Activated CD8-positive, alpha-beta memory T cell treated with anti-CD3 and anti-CD28 coated beads for 1 hour (primary cell): ENCODE data around the gene ZBTB20.

Experiments
- DNase-seq, 2 donors: peaks; one replicate each; pipeline ENCODE4 v3.0.0-alpha.2; 2020; ENCODE audit warnings: low read depth in 1 of 2; ENCODE audit errors: extremely low read depth in 1 of 2

The ZBTB20 gene

GRCh38 chr3:114606336-114606735, 540.8 kb downstream of the ZBTB20 start:
- DNase-seq, result no peak

- DNase-seq, result no peak
Measured at GRCh38 chr3:114600571-114600970, 546.5 kb downstream of the ZBTB20 start.

DNA sequence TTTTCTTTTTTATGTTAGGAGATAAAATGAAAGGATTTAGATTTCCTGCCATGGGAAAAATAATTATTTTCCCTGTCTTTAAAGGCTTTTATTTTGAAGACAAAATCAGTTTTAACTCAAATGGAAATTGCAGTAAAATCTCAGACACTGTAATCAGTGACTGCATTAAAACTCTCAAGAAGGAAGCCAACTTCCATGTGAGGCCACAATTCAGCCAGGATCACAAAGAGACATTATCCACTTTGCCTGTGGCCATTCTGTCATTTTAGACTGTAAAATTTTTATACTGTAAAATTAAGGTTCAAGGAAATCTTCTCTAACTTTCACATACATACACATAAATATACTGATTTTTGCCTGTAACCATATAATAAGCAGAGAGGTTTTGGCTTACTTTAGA, 549.2 kb downstream of the ZBTB20 start:
- no peak for DNase-seq

- no peak for DNase-seq
Measured at GRCh38 chr3:114597012-114597411, 550.1 kb downstream of the ZBTB20 start.

DNA sequence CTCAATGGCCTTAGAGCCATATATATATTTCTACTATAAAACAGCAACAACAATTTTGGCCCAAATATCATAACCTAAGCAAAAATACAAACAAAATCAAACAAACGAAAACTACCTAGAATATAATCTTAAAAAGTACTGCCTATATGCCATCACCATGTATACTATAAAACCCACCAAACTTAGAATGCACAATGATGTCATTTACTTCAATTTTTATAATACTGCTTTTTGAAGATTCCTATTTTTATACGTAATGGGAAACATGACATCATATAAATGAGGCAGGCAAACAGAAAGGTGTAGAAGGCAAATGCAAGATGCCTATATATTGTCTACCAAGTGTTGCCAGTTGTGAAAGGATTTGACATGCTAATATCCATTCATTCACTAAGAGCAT, 550.9 kb downstream of the ZBTB20 start:
- DNase-seq, result no peak

- no peak for DNase-seq
Measured at GRCh38 chr3:114595522-114596028, 551.5 kb downstream of the ZBTB20 start.

DNA sequence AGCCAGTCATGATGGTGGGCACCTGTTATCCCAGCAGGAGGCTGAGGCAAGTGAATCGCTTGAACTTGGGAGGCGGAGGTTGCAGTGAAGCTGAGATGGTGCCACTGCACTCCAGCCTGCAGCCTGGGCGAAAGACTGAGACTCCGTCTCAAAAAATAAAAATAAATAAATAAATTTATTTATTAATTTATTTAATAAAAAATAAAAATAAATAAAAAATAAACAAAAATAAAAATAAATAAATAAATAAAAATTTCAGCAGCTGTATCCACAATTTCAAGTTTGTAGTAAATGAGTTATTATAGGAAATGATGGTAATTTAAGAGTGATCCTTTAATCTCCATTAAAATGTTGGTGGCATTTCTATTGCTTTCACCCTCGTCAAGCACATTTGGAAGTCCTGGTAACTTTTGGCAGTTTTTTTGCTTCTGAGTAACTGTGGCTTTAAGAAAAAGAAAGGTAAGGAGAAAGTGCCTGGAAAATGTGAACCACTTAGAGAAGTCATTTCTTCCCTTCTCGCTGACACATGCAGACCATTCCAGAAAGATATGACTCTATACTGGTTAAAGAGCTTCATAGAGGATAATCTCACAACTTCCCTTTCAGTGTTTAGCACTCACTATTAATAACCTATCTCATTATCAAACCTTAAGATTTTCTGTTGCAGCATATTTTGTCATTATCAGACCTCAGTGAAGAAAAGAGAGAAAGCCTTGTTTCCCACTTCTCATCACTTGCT, 556.6 kb downstream of the ZBTB20 start:
- no peak for DNase-seq

DNA sequence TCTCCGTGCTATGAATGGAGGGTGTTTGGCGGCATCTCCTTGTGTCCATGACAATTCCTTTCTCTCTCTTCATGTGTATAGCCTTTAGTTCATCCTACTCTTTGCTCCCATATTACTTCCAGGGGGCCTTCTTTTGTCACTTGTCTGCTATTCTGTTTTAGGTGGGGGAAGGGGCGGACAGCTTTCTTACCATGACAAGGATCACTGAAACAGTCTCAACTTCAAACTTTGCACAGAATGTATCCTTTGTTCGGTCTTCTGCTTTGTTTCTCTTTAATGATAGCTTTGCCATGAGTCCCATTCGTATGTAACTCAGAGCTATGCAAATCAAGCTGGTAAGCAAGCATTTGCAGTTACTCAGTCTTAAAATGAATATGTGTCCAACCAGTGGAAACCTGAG, 559.1 kb downstream of the ZBTB20 start:
- DNase-seq, result no peak

GRCh38 chr3:114586119-114586518, 561.0 kb downstream of the ZBTB20 start:
- no peak for DNase-seq

DNA sequence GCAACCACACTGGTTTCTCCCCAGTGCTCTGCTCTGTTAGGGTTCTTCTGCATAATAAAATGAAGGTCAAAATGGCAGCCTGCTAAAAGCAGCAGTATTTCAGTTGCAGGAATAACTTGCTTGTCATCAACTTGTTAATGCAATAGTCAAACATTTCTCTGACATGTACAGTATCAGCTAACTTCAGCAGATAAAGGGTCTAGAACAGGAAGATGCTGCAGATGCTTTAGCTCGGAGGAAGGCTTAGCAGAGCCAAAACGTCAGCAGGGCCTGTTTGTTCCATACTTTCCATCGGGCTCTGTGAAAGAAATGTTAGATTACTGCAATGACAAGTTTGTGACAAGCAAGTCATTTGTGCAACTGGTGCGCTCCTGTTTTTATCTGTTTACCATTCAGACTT, 561.4 kb downstream of the ZBTB20 start:
- DNase-seq, result no peak

DNA sequence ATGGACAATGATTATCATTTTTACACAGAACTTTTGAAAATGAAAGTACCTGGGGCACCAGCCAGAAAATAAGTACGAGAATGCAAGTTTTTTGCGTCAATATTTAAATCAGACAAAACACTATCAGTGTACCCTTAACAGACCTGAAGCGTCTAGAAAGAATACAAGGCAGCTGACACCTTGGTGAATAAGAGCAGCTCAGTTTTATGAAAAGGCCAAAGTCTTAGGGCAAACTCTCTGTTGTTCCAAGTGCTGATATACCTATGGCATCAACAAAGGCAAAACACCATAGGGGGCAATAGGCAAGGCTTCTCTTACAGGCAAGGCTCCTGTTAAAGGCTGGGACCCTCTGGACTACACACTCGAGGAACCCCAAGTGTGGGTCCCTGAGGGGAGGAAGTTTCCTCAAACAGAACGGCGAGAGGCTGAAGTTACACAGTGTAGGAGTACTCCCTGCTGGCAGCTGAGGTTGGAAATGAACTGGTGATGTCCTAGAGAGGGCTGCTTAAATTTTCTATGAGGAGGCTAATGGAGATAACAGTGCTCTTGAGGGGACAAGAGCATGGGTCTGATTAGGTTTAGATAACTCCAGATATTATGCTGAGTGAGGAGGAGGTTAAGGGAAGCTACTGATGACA, 562.2 kb downstream of the ZBTB20 start:
- DNase-seq, result no peak

DNA sequence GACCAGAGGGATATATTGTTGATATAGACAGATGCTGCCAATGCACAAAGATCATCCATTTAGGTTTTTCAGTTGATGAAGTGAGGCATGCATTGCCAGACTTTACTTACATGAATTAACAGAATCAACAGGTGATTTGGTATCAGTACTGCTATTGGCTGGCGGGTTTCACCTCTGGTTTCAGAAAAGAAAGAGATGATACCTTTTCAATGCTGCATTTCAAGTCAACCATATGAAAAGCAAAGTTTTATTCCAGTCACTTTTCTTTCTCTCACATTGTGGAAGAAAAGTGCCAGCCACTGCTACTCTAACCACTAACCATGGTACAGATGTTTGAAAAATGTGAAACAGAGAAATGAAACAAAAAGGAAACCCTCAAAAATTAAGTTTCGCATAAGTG, 564.2 kb downstream of the ZBTB20 start:
- DNase-seq, result no peak

- no peak for DNase-seq
Measured at GRCh38 chr3:114572364-114573062, 574.6 kb downstream of the ZBTB20 start.

GRCh38 chr3:114571363-114571762, 575.7 kb downstream of the ZBTB20 start:
- no peak for DNase-seq

GRCh38 chr3:114569186-114569585, 577.9 kb downstream of the ZBTB20 start:
- DNase-seq, result no peak

DNA sequence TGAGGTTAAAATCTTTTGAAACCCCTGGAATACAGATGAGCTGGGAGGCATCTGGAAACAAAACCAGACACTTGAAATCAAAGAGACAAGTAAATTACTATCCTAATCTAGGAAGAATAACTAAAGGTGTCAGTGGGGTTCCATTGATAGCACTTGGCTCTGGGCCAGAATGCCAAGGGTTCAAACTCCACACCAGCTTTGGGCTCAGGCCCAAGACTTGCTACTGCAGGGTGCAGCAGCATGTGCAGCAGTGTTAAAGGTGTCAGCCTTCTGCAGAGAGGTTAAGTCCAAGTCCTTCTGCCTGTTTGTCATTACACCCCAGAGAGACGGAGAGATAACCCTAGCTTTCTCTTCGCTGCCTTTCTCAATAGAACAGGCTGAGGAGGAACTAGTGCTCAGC, 579.3 kb downstream of the ZBTB20 start:
- no peak for DNase-seq

GRCh38 chr3:114566767-114567166, 580.3 kb downstream of the ZBTB20 start:
- no peak for DNase-seq

GRCh38 chr3:114566162-114566755, 580.8 kb downstream of the ZBTB20 start:
- no peak for DNase-seq

DNA sequence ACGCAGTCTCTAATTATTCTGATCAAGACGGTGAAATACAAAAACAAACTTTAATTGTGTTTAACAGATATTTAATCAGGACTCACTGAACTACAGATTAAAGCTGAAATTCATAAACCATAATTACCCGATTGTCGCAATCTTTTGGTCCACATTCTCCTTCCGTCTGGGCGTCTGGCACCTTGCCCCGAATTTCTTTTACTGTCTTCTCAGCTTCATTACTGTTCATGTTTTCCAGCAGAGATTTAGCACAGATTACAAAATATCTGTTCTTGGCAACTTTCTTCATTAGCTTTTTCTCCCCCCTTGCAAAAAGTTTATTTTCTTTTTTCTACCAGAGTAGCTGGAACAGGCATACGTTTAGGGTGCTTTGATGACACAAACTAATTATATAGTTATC, 581.9 kb downstream of the ZBTB20 start:
- DNase-seq, result no peak

DNA sequence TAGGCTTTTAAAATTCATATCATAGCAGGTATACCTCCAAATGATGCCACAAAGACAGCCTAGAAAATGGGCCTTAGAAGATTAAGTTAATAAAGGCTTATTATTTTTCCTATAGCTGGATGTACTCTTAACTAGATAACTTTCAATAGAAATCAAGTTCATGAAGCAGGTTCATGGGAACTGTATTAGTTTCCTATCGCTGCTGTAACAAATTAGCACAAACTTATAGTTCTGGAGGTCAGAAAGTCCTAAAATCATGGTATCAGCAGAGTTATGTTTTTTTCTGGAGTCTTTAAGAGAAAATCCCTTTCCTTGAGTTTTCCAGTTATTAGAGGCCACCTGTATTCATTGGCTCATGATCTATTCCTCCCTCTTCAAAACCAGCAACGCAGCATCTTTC, 583.4 kb downstream of the ZBTB20 start:
- no peak for DNase-seq

DNA sequence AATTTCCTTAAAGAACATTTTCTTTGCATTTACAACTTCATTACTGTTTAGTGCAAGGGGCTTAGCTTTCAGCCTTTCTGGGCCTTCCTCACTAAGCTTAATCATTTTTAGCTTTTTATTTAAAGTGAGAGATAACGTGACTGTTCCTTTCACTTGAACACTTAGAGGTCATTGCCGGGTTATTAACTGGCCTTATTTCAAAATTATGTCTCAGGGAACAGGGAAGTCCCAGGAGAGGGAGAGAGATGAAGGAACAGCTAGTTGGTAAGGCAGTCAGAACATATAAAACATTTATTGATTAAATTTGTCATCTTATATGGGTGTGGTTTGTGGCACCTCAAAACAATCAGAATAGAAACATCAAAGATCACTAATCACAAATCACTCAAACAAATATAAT, 584.5 kb downstream of the ZBTB20 start:
- DNase-seq, result no peak

DNA sequence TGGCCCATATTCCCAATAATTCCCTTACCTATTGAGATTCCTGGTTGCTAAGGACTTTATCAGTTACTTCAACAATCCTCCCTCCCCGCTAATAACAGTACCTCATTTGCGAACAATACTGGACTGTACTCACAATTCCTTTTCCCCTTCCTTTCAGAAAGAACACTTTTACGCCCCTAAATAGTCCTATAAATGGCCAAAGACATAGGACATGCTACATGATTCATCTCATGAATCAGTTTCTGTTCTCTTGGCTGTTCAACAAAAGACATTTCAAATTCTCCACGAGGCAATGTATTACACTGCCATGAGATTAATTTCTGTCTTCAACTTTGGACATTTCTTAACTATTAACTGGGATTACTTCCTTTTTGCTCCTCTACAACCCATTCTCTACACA, 588.8 kb downstream of the ZBTB20 start:
- no peak for DNase-seq
